PC-3 (cell line): ENCODE data around the gene TAS2R39. TPM values are rescaled to one million over a fixed set of nuclear protein-coding genes. Genes with fewer than 3 reads are reported as not detected.
A peak's percentile ranks its signal among the peaks of the same experiment; 100 is the strongest.
"Not testable (repeated sequence)": the region's sequence is repeated elsewhere in the genome, so short reads cannot be mapped to it uniquely, and the experiment has no call there.

Source experiments
- ATAC-seq: fragments of 200-7000 bp; cut with Tn5 transposase; 2 replicates; pipeline ENCODE4 v1.9.1; 2020; ENCODE audit warnings: mild to moderate bottlenecking, moderate library complexity
- BruUV-seq: library from RNA; stranded (reverse); fragments of 400-500 nt; replicated peaks from 2 replicates; lab custom pipeline; 2021; lab: Mats Ljungman, UMichigan
- CTCF ChIA-PET: fragments of 300-600 bp; sonication (Branson Sonifier 250); formaldehyde crosslinking; loops from one replicate; lab custom pipeline; 2022; ENCODE audit warnings: antibody characterized with exemption; lab: Charles Lee
- POLR2A ChIA-PET: fragments of 300-600 bp; sonication (Branson Sonifier 250); formaldehyde crosslinking; loops from one replicate; lab custom pipeline; 2022; ENCODE audit warnings: antibody characterized with exemption; ENCODE audit not compliant: unreplicated experiment; lab: Charles Lee
- DNase-seq: peaks from one replicate; pipeline ENCODE4 v3.0.0-alpha.2; 2015
- H2AFZ ChIP-seq: fragments of 300-600 bp; sonication (generic); 2 replicates; pipeline ENCODE4 v1.6.0; 2016; ENCODE audit warnings: antibody characterized with exemption, low read length
- H3F3A ChIP-seq: fragments of 300-600 bp; sonication (generic); one replicate; pipeline ENCODE4 v1.6.0; 2017; ENCODE audit warnings: antibody characterized with exemption, low read length, control low read depth, mild to moderate bottlenecking; ENCODE audit not compliant: unreplicated experiment
- H3K27ac ChIP-seq: fragments of 300-600 bp; sonication (generic); 2 replicates; pipeline ENCODE4 v1.5.1; 2016; ENCODE audit warnings: mild to moderate bottlenecking, low read length
- H3K27me3 ChIP-seq: fragments of 300-600 bp; sonication (generic); 2 replicates; pipeline ENCODE4 v1.6.1; 2016; ENCODE audit warnings: low read length, mixed read lengths
- H3K36me3 ChIP-seq: fragments of 300-600 bp; sonication (generic); 2 replicates; pipeline ENCODE4 v1.6.1; 2016; ENCODE audit warnings: low read depth, mixed run types, low read length, mixed read lengths
- H3K4me1 ChIP-seq: fragments of 300-600 bp; sonication (generic); 2 replicates; pipeline ENCODE4 v1.5.1; 2016; ENCODE audit warnings: low read length; ENCODE audit not compliant: insufficient read depth
- H3K4me2 ChIP-seq: fragments of 300-600 bp; sonication (generic); 2 replicates; pipeline ENCODE4 v1.6.0; 2016; ENCODE audit warnings: low read length
- H3K4me3 ChIP-seq: fragments of 300-600 bp; sonication (generic); 2 replicates; pipeline ENCODE4 v1.5.1; 2016; ENCODE audit warnings: mild to moderate bottlenecking, low read length, mixed read lengths
- H3K79me2 ChIP-seq: fragments of 300-600 bp; sonication (generic); 2 replicates; pipeline ENCODE4 v1.6.1; 2017; ENCODE audit warnings: low read length, mixed read lengths
- H3K9ac ChIP-seq: fragments of 300-600 bp; sonication (generic); 2 replicates; pipeline ENCODE4 v1.6.0; 2016; ENCODE audit warnings: mild to moderate bottlenecking, low read length
- H3K9me2 ChIP-seq: fragments of 300-600 bp; sonication (generic); replicated peaks from 2 replicates; pipeline ENCODE4 v1.6.1; 2016; ENCODE audit warnings: mixed run types, low read length, mixed read lengths
- H3K9me3 ChIP-seq: fragments of 300-600 bp; sonication (generic); 2 replicates; pipeline ENCODE4 v1.6.1; 2016; ENCODE audit warnings: low read length, mixed read lengths
- H4K20me1 ChIP-seq: fragments of 300-600 bp; sonication (generic); 2 replicates; pipeline ENCODE4 v1.6.1; 2016; ENCODE audit warnings: low read length, mixed read lengths
- CTCF ChIP-seq: fragments of 300-600 bp; sonication (generic); conservative IDR thresholded peaks from 2 replicates; pipeline ENCODE4 v1.5.1; 2017; ENCODE audit warnings: antibody characterized with exemption, low read depth, mild to moderate bottlenecking, low read length
- EZH2 ChIP-seq: fragments of 300-600 bp; sonication (generic); IDR thresholded peaks from one replicate; pipeline ENCODE4 v1.6.1; 2017; ENCODE audit warnings: antibody characterized with exemption, mild to moderate bottlenecking, low read length; ENCODE audit not compliant: unreplicated experiment
- EZH2phosphoT487 ChIP-seq: fragments of 300-600 bp; sonication (generic); IDR thresholded peaks from 2 replicates; pipeline ENCODE4 v1.6.1; 2018; ENCODE audit warnings: mild to moderate bottlenecking, antibody characterized with exemption, low read length, borderline replicate concordance
- intact Hi-C: fragments of 100-400 bp; cut with micrococcal nuclease; formaldehyde crosslinking; loops from 2 replicates; pipeline ENCODE4 v1.9.0; 2023
- total RNA-seq: library from RNA; depleted of rRNA; stranded (reverse); fragments of >200 nt; gene quantifications from 2 replicates; pipeline ENCODE4 v1.2.3, GENCODE V29; 2014

The TAS2R39 gene
- total RNA-seq, 1 experiment from 2014 or later: not detected

GRCh38 chr7:143172354-143172753 lies 10.9 kb upstream of the TAS2R39 start:
- BruUV-seq: no TSS peak
- Histone ChIP-seq H2AFZ (0 out of 2 replicates have a peak overlapping the region, but pooled peaks have one; percentile 33), H3K9me3 (no peaks in the 10 kb centered on the region), H3F3A (no peaks in the 10 kb centered on the region), H3K9ac (no peak overlapping the region), H4K20me1 (no peaks in the 10 kb centered on the region), H3K4me3 (peak overlapping the region; percentile 43), H3K79me2 (no peaks in the 10 kb centered on the region), H3K27me3 (peaks cover 23% of the 10 kb centered on the region), H3K9me2 (no peaks in the 10 kb centered on the region), H3K27ac (no peak overlapping the region), H3K4me2 (peak overlapping the region; percentile 65), H3K36me3 (no peaks in the 10 kb centered on the region), H3K4me1 (peaks cover 3% of the 10 kb centered on the region; the same call in 1 of the 2 replicates)
- ATAC-seq: peak; percentile 98
- TF ChIP-seq CTCF: no peak
- TF ChIP-seq EZH2: no peak
- no peak for TF ChIP-seq EZH2phosphoT487
- intact Hi-C loops: no loop called here
- ChIA-PET CTCF (interaction anchor here (0.6 kb wide), 1 partner anchor 312 kb away, joined by 3 read pairs; no protein-coding TSS in a partner anchor), POLR2A (no interaction called here)
- DNase-seq: peak; percentile 60

DNA sequence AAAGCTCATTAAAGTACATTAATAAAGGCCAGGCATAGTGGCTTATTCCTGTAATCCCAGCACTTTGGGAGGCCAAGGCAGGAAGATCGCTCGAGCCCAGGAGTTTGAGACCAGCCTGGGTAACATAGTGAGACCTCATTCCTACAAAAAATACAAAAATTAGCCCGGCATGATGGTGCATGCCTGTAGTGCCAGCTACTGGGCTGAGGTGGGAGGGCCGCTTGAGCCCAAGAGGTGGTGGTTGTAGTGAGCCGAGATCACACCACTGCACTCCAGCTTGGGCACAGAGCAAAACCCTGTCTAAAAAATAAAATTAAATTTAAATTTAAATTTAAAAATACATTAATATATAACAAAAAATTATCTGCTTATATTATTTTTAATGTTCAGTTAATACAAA lies 7.1 kb upstream of the TAS2R39 start:
- intact Hi-C loops: no loop called here
- Histone ChIP-seq H3K9ac (no peak overlapping the region), H3K27ac (no peak overlapping the region), H3K79me2 (no peaks in the 10 kb centered on the region), H4K20me1 (no peaks in the 10 kb centered on the region), H3K4me3 (no peak overlapping the region), H3K27me3 (0 out of 2 replicates have a peak, but pooled peaks cover 9% of the 10 kb centered on the region), H2AFZ (no peak overlapping the region), H3K4me2 (no peak overlapping the region), H3K4me1 (peaks cover 3% of the 10 kb centered on the region; the same call in 1 of the 2 replicates), H3K36me3 (no peaks in the 10 kb centered on the region), H3K9me3 (no peaks in the 10 kb centered on the region), H3F3A (no peaks in the 10 kb centered on the region), H3K9me2 (no peaks in the 10 kb centered on the region)
- POLR2A ChIA-PET: no interaction called here
- DNase-seq (no peak), ATAC-seq (no peak)
- CTCF ChIA-PET: no interaction called here
- no TSS peak for BruUV-seq
- TF ChIP-seq EZH2phosphoT487 (no peak), CTCF (no peak), EZH2 (no peak)

- no peak overlapping the region for H3K27ac ChIP-seq
- no peak for TF ChIP-seq EZH2phosphoT487
- no peak for TF ChIP-seq CTCF
- TF ChIP-seq EZH2: no peak
- H3K36me3 ChIP-seq: no peaks in the 10 kb centered on the region
- no peaks in the 10 kb centered on the region for H3F3A ChIP-seq
- peaks cover 1% of the 10 kb centered on the region; the same call in 1 of the 2 replicates for H3K4me1 ChIP-seq
- no peak overlapping the region for H2AFZ ChIP-seq
- no peaks in the 10 kb centered on the region for H3K9me2 ChIP-seq
- no TSS peak for BruUV-seq
- POLR2A ChIA-PET: no interaction called here
- DNase-seq (no peak), ATAC-seq (no peak)
- intact Hi-C loops: no loop called here
- H3K4me2 ChIP-seq: no peak overlapping the region
- peaks cover 20% of the 10 kb centered on the region; the same call in 1 of the 2 replicates for H3K27me3 ChIP-seq
- no peaks in the 10 kb centered on the region for H3K79me2 ChIP-seq
- no peaks in the 10 kb centered on the region for H3K9me3 ChIP-seq
- CTCF ChIA-PET: no interaction called here
- no peak overlapping the region for H3K4me3 ChIP-seq
- H4K20me1 ChIP-seq: no peaks in the 10 kb centered on the region
- H3K9ac ChIP-seq: no peak overlapping the region
These were observed 5.7 kb upstream of the TAS2R39 start for GRCh38 chr7:143177374-143178119.

GRCh38 chr7:143180771-143181170 lies 2.4 kb upstream of the TAS2R39 start:
- H3K9ac ChIP-seq, H3K27ac ChIP-seq, H3K36me3 ChIP-seq, H3K4me3 ChIP-seq, H3K9me2 ChIP-seq, H3F3A ChIP-seq, BruUV-seq, POLR2A ChIA-PET, H3K79me2 ChIP-seq, H3K9me3 ChIP-seq, intact Hi-C loops, H3K4me1 ChIP-seq, CTCF ChIA-PET, H2AFZ ChIP-seq, DNase-seq, H3K4me2 ChIP-seq, H4K20me1 ChIP-seq, ATAC-seq: not testable (repeated sequence)
- peaks cover 43% of the 10 kb centered on the region for H3K27me3 ChIP-seq
